Measurements from ENCODE around the gene CGREF1.

- TF ChIP-seq CTCF (IDR thresholded peaks at IDR 0.05) (no peak), POLR2A (IDR thresholded peaks at IDR 0.05) (no peak)
Observed at GRCh38 chr2:27081984-27082772, 36.8 kb downstream of the CGREF1 start.

Data from heart left ventricle (tissue), 13 donors.